Left lung (tissue), 10 donors: ENCODE results near the gene PLEKHG5. TPM values are rescaled to one million over a fixed set of nuclear protein-coding genes. Genes with fewer than 3 reads are reported as not detected.
"Not testable (repeated sequence)": the region's sequence is repeated elsewhere in the genome, so short reads cannot be mapped to it uniquely, and the experiment has no call there.

Experiments
- ATAC-seq: fragments of 200-7000 bp; cut with Tn5 transposase; one replicate; pipeline ENCODE4 v1.9.1; 2020; ENCODE audit warnings: moderate library complexity
- DNase-seq, 4 donors: peaks; one replicate each; pipeline ENCODE4 v3.0.0-alpha.2; 2013 to 2020
- H3K27ac ChIP-seq, 2 donors: fragments of 200-600 bp; sonication (generic) in 1 of 2; one replicate each; pipeline versions ENCODE4 v1.5.0 to v1.8.0; 2020 to 2021
- H3K27me3 ChIP-seq, 2 donors: fragments of 200-600 bp; sonication (generic) in 1 of 2; one replicate each; pipeline versions ENCODE4 v1.5.0 to v1.8.0; 2020 to 2021
- H3K36me3 ChIP-seq, 2 donors: fragments of 200-600 bp; sonication (generic) in 1 of 2; one replicate each; pipeline versions ENCODE4 v1.5.0 to v1.8.0; 2020 to 2021
- H3K4me1 ChIP-seq, 2 donors: fragments of 200-600 bp; one replicate each; pipeline ENCODE4 v1.8.0; 2021
- H3K4me3 ChIP-seq, 2 donors: fragments of 200-600 bp; sonication (generic) in 1 of 2; one replicate each; pipeline versions ENCODE4 v1.5.0 to v1.8.0; 2020 to 2021; ENCODE audit warnings: mild to moderate bottlenecking in 1 of 2
- H3K9me3 ChIP-seq, 2 donors: fragments of 200-600 bp; sonication (generic) in 1 of 2; one replicate each; pipeline versions ENCODE4 v1.5.0 to v1.8.0; 2020 to 2021
- intact Hi-C, 2 donors: fragments of 100-400 bp; cut with DNase I; formaldehyde crosslinking; loops; one replicate each; pipeline versions ENCODE4 v1.11.2 to v1.14.2; 2022
- polyA plus RNA-seq, 6 donors: library from polyadenylated mRNA; unstranded; fragments of 120-200 nt; gene quantifications; one replicate each; pipeline ENCODE4 v1.2.1, GENCODE V29; 2013; ENCODE audit not compliant: insufficient read length in 6 of 6
- total RNA-seq, 2 donors: library from RNA; stranded (reverse); fragmentation: NEBNext Ultra II Directional; extraction: Animal tissue kit (Norgen Biotek cat#: 25700); gene quantifications; one replicate each; pipeline ENCODE4 v1.2.1, GENCODE V29; 2021
- TF ChIP-seq, protein P1 (sequence below), 2 donors: fragments of 200-600 bp; sonication (generic) in 1 of 2; IDR thresholded peaks; one replicate each; pipeline versions ENCODE4 v1.5.0 to v1.8.0; 2021; ENCODE audit warnings: antibody characterized with exemption in 2 of 2
- donor health status: DM: no; HTN: yes; CAD: no.
- donor health status: DM: no; HTN: no; CAD: no.

The PLEKHG5 gene
- total and polyA plus RNA-seq, 8 donors: 6.3 to 35.7 (median 28.8) TPM

DNA sequence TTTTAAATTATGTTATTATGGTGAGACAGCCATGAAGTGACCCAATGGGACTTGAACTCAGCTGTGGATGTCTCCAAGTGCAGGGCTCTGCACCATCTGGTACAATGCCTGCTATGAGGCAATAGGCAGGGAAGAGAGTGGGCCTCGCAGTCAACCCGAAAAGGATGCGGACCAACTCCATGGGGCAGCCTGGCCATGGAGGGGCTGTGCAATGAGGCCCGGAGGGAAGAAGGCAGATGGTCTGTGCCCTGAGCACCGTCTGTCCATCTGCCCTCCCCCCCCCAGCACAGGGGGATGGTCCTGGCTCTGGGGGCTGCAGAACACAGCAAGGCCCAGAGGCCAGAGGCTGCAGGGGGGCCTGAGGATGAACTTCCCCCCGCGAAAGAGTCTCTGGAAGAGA, 49.9 kb downstream of the PLEKHG5 start:
- DNase-seq (no peak), ATAC-seq (no peak)
- TF ChIP-seq, protein P1, sequence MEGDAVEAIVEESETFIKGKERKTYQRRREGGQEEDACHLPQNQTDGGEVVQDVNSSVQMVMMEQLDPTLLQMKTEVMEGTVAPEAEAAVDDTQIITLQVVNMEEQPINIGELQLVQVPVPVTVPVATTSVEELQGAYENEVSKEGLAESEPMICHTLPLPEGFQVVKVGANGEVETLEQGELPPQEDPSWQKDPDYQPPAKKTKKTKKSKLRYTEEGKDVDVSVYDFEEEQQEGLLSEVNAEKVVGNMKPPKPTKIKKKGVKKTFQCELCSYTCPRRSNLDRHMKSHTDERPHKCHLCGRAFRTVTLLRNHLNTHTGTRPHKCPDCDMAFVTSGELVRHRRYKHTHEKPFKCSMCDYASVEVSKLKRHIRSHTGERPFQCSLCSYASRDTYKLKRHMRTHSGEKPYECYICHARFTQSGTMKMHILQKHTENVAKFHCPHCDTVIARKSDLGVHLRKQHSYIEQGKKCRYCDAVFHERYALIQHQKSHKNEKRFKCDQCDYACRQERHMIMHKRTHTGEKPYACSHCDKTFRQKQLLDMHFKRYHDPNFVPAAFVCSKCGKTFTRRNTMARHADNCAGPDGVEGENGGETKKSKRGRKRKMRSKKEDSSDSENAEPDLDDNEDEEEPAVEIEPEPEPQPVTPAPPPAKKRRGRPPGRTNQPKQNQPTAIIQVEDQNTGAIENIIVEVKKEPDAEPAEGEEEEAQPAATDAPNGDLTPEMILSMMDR (IDR thresholded peaks at IDR 0.05): no peak
- peaks cover 0 to 10% of the 10 kb centered on the region in 2 donors for H3K4me1 ChIP-seq
- no peak overlapping the region for H3K27ac ChIP-seq
- intact Hi-C loops: no loop called here
- H3K4me3 ChIP-seq: no peak overlapping the region
- no peaks in the 10 kb centered on the region for H3K9me3 ChIP-seq
- H3K27me3 ChIP-seq: peaks cover 2 to 94% of the 10 kb centered on the region in 2 donors
- H3K36me3 ChIP-seq: no peaks in the 10 kb centered on the region

DNA sequence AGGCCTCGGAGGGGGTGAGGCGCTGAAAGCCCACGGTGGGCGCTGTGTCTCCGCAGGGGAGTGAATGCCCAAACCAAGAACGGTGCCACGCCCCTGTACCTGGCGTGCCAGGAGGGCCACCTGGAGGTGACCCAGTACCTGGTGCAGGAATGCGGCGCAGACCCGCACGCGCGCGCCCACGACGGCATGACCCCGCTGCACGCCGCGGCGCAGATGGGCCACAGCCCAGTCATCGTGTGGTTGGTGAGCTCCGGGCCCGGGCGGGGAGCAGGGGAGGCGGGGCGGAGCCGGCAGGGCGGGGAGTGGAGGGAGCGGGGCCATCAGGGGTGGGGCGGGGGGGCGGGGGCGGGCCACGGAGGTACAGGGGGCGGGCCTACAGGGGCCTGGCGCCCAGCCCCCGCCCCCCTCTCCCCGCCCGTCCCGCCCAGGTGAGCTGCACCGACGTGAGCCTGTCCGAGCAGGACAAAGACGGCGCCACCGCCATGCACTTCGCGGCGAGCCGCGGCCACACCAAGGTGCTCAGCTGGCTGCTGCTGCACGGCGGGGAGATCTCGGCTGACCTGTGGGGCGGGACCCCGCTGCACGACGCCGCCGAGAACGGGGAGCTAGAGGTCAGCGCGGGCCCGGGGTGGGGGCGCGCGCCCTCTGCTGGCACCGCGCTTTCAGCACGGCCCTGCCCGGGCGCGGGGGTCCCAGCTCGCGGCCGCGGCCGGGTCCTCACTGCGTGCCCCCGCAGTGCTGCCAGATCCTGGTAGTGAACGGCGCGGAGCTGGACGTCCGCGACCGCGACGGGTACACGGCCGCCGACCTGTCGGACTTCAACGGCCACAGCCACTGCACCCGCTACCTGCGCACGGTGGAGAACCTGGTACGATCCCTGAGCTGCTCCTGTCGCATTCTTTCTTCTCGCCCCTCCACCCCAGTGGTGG, 51.0 kb downstream of the PLEKHG5 start:
- H3K9me3 ChIP-seq: no peaks in the 10 kb centered on the region
- no peaks in the 10 kb centered on the region for H3K36me3 ChIP-seq
- H3K4me1 ChIP-seq: peaks cover 0 to 10% of the 10 kb centered on the region in 2 donors
- H3K4me3 ChIP-seq: peak overlapping the region in 1 of 2 donors; percentile 14
- H3K27ac ChIP-seq: no peak overlapping the region
- TF ChIP-seq, protein P1 (IDR thresholded peaks at IDR 0.05): peak in 1 of 2 donors; percentile 23
- intact Hi-C loops: no loop called here
- H3K27me3 ChIP-seq: peaks cover 0 to 88% of the 10 kb centered on the region in 2 donors
- peak; percentile 81 for ATAC-seq
- DNase-seq: peak in 2 of 4 donors; percentile 51 to 90

DNA sequence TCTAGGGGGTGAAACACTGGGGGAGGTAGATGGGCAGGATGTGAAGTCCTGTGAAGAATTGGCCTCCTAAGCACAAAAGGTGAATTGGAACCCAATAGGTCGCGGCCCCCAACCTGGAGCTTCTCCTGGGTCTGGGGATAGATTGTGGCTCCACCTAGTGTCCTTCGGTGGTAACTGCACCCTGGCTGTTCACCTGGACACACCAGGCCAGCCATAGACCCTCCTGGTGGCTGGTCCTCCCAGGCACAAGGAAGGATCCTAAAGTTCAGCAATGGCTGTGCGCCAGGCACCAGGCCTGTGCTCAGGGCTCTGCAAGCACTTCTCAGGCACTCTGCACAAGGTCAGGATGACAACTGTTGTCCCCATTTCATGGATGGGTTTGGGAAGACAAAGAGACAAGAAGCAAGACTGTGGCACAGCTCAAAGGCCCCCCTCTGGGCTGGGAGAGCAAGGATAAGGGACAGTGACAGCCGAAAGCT, 53.4 kb downstream of the PLEKHG5 start:
- peak; percentile 82 for ATAC-seq

DNA sequence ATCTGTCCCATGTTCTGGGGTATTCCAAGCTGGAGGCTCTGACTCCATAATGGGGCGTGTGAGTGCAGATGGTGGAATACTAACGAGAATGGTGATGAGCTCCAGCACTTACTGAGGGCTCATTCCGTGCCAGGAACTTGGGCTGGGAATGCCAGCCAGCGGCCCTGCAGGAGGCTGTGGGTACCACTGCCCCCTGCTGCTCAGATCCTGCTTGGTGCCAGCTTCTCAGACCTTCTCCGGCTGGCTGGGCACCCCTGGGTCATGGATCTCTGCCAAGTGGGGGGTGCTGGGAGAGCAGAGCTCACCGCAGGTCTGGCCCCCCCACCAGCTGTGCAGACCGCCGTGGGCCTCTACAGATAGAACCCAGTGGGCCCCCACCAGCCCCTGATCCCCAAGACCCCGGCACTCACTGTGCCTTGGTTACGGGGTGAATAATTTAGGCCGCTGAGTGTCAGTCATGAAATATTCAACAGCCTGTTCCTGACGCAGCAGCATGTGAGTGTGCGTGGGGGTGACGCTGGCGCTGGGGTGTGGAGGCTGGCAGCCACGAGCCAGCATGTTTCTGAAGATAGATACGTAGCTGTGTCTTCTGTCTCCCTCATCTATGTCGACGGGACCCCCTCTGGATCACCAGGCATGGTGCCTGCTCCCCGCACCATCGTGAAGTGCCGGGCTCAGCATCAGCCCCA, 54.3 kb downstream of the PLEKHG5 start:
- peaks cover 0 to 68% of the 10 kb centered on the region in 2 donors for H3K27me3 ChIP-seq
- ATAC-seq, intact Hi-C loops, H3K4me1 ChIP-seq, H3K36me3 ChIP-seq, H3K27ac ChIP-seq, H3K4me3 ChIP-seq, H3K9me3 ChIP-seq: not testable (repeated sequence)
- DNase-seq: peak in 1 of 4 donors; percentile 51

More for the DNA sequence above, 53.4 kb downstream of the PLEKHG5 start:
- DNase-seq: peak in 3 of 4 donors; percentile 53 to 82 (median 65)
- no peaks in the 10 kb centered on the region for H3K36me3 ChIP-seq
- peaks cover 0 to 72% of the 10 kb centered on the region in 2 donors for H3K27me3 ChIP-seq
- H3K27ac ChIP-seq: no peak overlapping the region
- H3K4me3 ChIP-seq: no peak overlapping the region
- peaks cover 0 to 10% of the 10 kb centered on the region in 2 donors for H3K4me1 ChIP-seq
- H3K9me3 ChIP-seq: no peaks in the 10 kb centered on the region
- TF ChIP-seq, protein P1 (IDR thresholded peaks at IDR 0.05): peak; percentile 96 to 99
- intact Hi-C loops: no loop called here

DNA sequence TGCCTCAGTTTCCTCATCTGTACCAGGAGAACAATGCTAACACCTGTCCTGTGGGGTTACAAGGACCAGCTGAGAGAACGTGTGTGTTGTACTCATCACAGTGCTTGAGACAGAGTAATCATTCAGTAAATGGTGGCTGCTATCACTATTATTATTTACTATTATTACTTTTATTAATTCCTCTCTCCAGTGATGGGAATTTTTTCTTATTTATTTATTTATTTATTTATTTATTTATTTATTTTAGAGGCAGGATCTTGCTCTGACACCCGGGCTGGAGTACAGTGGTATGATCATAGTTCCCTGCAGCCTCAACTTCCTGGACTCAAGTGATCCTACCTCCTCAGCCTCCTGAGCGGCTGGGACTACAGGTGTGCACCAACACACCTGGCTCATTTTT, 55.2 kb downstream of the PLEKHG5 start:
- H3K36me3 ChIP-seq, intact Hi-C loops, H3K4me3 ChIP-seq, ATAC-seq, H3K4me1 ChIP-seq, DNase-seq, H3K27ac ChIP-seq, H3K9me3 ChIP-seq: not testable (repeated sequence)
- H3K27me3 ChIP-seq: peaks cover 0 to 64% of the 10 kb centered on the region in 2 donors

DNA sequence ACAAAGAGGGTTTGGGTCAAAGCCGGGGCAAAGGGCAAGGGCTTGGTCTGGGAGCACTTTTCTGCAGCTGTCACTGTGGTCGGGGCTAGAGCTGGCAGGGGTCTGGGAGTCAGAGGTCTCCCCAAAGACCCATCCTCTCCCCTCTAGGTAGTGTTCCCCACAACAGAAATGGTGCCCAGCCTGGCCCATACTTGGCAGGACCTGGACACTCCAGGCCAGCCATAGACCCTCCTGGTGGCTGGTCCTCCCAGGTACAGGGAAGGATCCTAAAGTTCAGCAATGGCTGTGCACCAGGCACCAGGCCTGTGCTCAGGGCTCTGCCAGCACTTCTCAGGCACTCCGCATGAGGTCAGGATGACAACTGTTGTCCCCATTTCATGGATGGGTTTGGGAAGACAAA, 55.9 kb downstream of the PLEKHG5 start:
- DNase-seq: no peak
- TF ChIP-seq, protein P1 (IDR thresholded peaks at IDR 0.05): no peak
- Histone ChIP-seq H3K4me3 (no peak overlapping the region), H3K9me3 (no peaks in the 10 kb centered on the region), H3K4me1 (peaks cover 0 to 6% of the 10 kb centered on the region in 2 donors), H3K36me3 (no peaks in the 10 kb centered on the region), H3K27me3 (peaks cover 0 to 64% of the 10 kb centered on the region in 2 donors), H3K27ac (no peak overlapping the region)
- no peak for ATAC-seq
- intact Hi-C loops: no loop called here
